Activated B cell treated with CpG ODN at 0.5 μM for 24 hours (primary cell): ENCODE data around the gene CRACDL. TPM values are rescaled to one million over a fixed set of nuclear protein-coding genes. Genes with fewer than 3 reads are reported as not detected.

ENCODE experiments used
- ATAC-seq: fragments of 200-7000 bp; cut with Tn5 transposase; one replicate; pipeline ENCODE4 v1.10.0; 2021; ENCODE audit warnings: low read depth, mild to moderate bottlenecking, moderate library complexity
- CTCF ChIA-PET: fragments of 350-600 bp; sonication (Branson Sonifier 250); formaldehyde crosslinking; loops from one replicate; lab custom pipeline; 2021; ENCODE audit warnings: antibody characterized with exemption; lab: Charles Lee
- POLR2A ChIA-PET: fragments of 350-600 bp; sonication (Branson Sonifier 250); formaldehyde crosslinking; loops from one replicate; lab custom pipeline; 2021; ENCODE audit warnings: antibody characterized with exemption; lab: Charles Lee
- DNase-seq: peaks from one replicate; pipeline ENCODE4 v3.0.0; 2022
- H3K27ac Mint-ChIP-seq: one replicate; pipeline ENCODE4 v1.8.0; 2020; ENCODE audit warnings: mixed read lengths
- H3K27me3 Mint-ChIP-seq: one replicate; pipeline ENCODE4 v1.8.0; 2021; ENCODE audit warnings: mixed read lengths
- H3K36me3 Mint-ChIP-seq: one replicate; pipeline ENCODE4 v1.8.0; 2021; ENCODE audit warnings: low read depth, mixed read lengths
- H3K4me1 Mint-ChIP-seq: one replicate; pipeline ENCODE4 v1.8.0; 2021; ENCODE audit warnings: mixed read lengths
- H3K4me3 Mint-ChIP-seq: one replicate; pipeline ENCODE4 v1.8.0; 2020; ENCODE audit warnings: mild to moderate bottlenecking, mixed read lengths
- H3K9me3 Mint-ChIP-seq: one replicate; pipeline ENCODE4 v1.8.0; 2020; ENCODE audit warnings: mixed read lengths
- CTCF ChIP-seq: fragments of 200-600 bp; IDR thresholded peaks from one replicate; pipeline ENCODE4 v1.8.0; 2022; ENCODE audit warnings: antibody characterized with exemption, mild to moderate bottlenecking
- intact Hi-C: fragments of 100-400 bp; cut with micrococcal nuclease; formaldehyde crosslinking; loops from one replicate; pipeline ENCODE4 v1.15.1; 2024
- total RNA-seq: library from RNA; stranded (reverse); gene quantifications from 2 replicates; pipeline ENCODE4 v1.2.3, GENCODE V29; 2022

The CRACDL gene
- total RNA-seq, 1 donor from 2014 or later: not detected

GRCh38 chr2:98773169-98773568 is 162.9 kb downstream of the CRACDL start:
- H3K9me3 Mint-ChIP-seq: no peaks in the 10 kb centered on the region
- no peaks in the 10 kb centered on the region for H3K36me3 Mint-ChIP-seq
- H3K4me3 Mint-ChIP-seq: peak overlapping the region; percentile 1
- intact Hi-C loops: no loop called here
- TF ChIP-seq CTCF: no peak
- no peak overlapping the region for H3K27ac Mint-ChIP-seq
- H3K27me3 Mint-ChIP-seq: no peaks in the 10 kb centered on the region
- DNase-seq (no peak), ATAC-seq (no peak)
- POLR2A ChIA-PET: no interaction called here
- CTCF ChIA-PET: no interaction called here
- H3K4me1 Mint-ChIP-seq: peaks cover 39% of the 10 kb centered on the region

GRCh38 chr2:98772536-98772935 is 163.5 kb downstream of the CRACDL start:
- no peak for DNase-seq
- no peaks in the 10 kb centered on the region for H3K9me3 Mint-ChIP-seq
- no peak for TF ChIP-seq CTCF
- intact Hi-C loops: no loop called here
- peaks cover 1% of the 10 kb centered on the region for H3K27me3 Mint-ChIP-seq
- no peak for ATAC-seq
- H3K4me1 Mint-ChIP-seq: peaks cover 39% of the 10 kb centered on the region
- no peak overlapping the region for H3K4me3 Mint-ChIP-seq
- ChIA-PET CTCF (no interaction called here), POLR2A (interaction anchor here (1.8 kb wide), 1 partner anchor 42 kb away, joined by 11 read pairs; the partner anchor contains the start of gene MGAT4A)
- peak overlapping the region; percentile 80 for H3K27ac Mint-ChIP-seq
- H3K36me3 Mint-ChIP-seq: no peaks in the 10 kb centered on the region

- Mint-ChIP-seq H3K27ac (peak overlapping the region; percentile 80), H3K4me1 (peaks cover 39% of the 10 kb centered on the region), H3K36me3 (no peaks in the 10 kb centered on the region), H3K9me3 (no peaks in the 10 kb centered on the region), H3K27me3 (peaks cover 3% of the 10 kb centered on the region), H3K4me3 (peak overlapping the region; percentile 81)
- DNase-seq: no peak
- intact Hi-C loops: no loop called here
- ChIA-PET CTCF (interaction anchor here (1.4 kb wide), 1 partner anchor 122 kb away, joined by 3 read pairs; no protein-coding TSS in a partner anchor), POLR2A (interaction anchor here (0.7 to 1.8 kb wide), 2 partner anchors 11 to 41 kb away, joined by 4 to 11 read pairs; partner anchors contain the start of gene MGAT4A)
- no peak for TF ChIP-seq CTCF
- ATAC-seq: peak; percentile 58
Observed at GRCh38 chr2:98771721-98772524, 164.1 kb downstream of the CRACDL start.

- Mint-ChIP-seq H3K9me3 (no peaks in the 10 kb centered on the region), H3K27me3 (peaks cover 6% of the 10 kb centered on the region), H3K27ac (peak overlapping the region; percentile 80), H3K4me3 (no peak overlapping the region), H3K4me1 (peaks cover 45% of the 10 kb centered on the region), H3K36me3 (no peaks in the 10 kb centered on the region)
- ChIA-PET CTCF (interaction anchor here (1.4 kb wide), 1 partner anchor 122 kb away, joined by 3 read pairs; no protein-coding TSS in a partner anchor), POLR2A (interaction anchor here (0.7 to 1.8 kb wide), 2 partner anchors 10 to 40 kb away, joined by 4 to 11 read pairs; partner anchors contain the start of gene MGAT4A)
- no peak for TF ChIP-seq CTCF
- DNase-seq (no peak), ATAC-seq (no peak)
- intact Hi-C loops: no loop called here
Observed at GRCh38 chr2:98771264-98771663, 164.8 kb downstream of the CRACDL start.

GRCh38 chr2:98769784-98770183 is 166.2 kb downstream of the CRACDL start:
- POLR2A ChIA-PET: no interaction called here
- TF ChIP-seq CTCF: no peak
- H3K4me1 Mint-ChIP-seq: peaks cover 56% of the 10 kb centered on the region
- no peak for DNase-seq
- CTCF ChIA-PET: no interaction called here
- H3K4me3 Mint-ChIP-seq: no peak overlapping the region
- intact Hi-C loops: no loop called here
- H3K36me3 Mint-ChIP-seq: no peaks in the 10 kb centered on the region
- ATAC-seq: no peak
- no peak overlapping the region for H3K27ac Mint-ChIP-seq
- peaks cover 7% of the 10 kb centered on the region for H3K27me3 Mint-ChIP-seq
- H3K9me3 Mint-ChIP-seq: no peaks in the 10 kb centered on the region
